GM23248 (cell line): ENCODE data around the gene SDK2.

ENCODE experiments used
- EZH2 ChIP-seq: fragments of 200-600 bp; sonication (generic); IDR thresholded peaks from 2 replicates; pipeline ENCODE4 v1.6.1; 2018; ENCODE audit warnings: antibody characterized with exemption, mild to moderate bottlenecking; ENCODE audit not compliant: insufficient read depth, poor library complexity, severe bottlenecking
- EZH2phosphoT487 ChIP-seq: fragments of 200-600 bp; sonication (generic); IDR thresholded peaks from 2 replicates; pipeline ENCODE4 v1.6.1; 2018; ENCODE audit warnings: antibody characterized with exemption, moderate library complexity, mild to moderate bottlenecking, low read depth; ENCODE audit not compliant: insufficient read depth

DNA sequence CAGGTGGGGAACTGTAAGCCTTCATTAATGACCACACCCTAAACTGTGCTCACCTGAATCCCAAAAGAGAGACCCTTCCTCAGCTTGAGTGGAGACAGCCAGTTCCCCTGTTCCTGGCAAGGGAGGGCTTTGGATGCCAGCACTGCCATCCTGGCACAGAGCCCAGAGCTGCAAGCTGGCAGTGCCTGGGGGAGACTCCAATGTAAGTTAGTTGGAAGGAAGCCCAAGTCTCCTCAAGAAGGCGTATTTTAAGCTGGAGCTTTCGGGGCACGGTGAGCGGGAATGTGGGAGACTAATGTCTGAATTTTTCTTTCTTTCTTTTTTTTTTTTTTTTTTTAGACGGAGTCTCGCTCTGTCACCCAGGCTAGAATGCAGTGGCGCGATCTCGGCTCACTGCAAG is 337.1 kb downstream of the SDK2 start:
- TF ChIP-seq EZH2 (no peak), EZH2phosphoT487 (no peak)
